ENCODE results near the gene PCSK5. TPM values are rescaled to one million over a fixed set of nuclear protein-coding genes. Genes with fewer than 3 reads are reported as not detected.

Gene PCSK5
- polyA plus RNA-seq, 1 donor from 2014 or later = 1.7 TPM

DNA sequence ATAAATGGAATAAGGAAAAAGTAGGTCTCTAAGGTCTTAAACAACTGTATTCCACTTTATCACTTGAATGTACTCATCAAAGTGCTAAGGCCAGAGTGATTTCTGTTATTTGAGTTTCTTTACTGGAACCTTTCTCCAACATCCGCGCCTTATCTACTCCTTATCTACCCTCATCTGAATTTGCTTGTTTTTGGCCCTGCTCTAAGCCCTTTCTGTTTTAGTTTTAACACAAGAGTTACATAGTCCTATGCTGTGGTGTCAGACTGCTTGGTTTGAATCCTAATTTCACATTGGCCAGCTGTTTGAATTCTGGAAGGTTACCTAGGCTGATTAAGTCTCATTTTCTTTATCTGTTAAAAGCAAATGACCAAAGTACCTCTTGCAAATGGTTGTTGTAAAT is 128.3 kb downstream of the PCSK5 start:
- Histone ChIP-seq H2AFZ (ENCODE audit: low read depth, low read length) (no peak overlapping the region), H3K27me3 (ENCODE audit: insufficient read depth, low read depth, low read length) (no peaks in the 10 kb centered on the region), H3K36me3 (ENCODE audit: insufficient read depth, low read length) (no peaks in the 10 kb centered on the region), H3K4me3 (ENCODE audit: low read length) (no peak overlapping the region), H3K9me2 (ENCODE audit: insufficient read depth, low read length) (no peaks in the 10 kb centered on the region), H3K79me2 (replicated peaks; ENCODE audit: insufficient read depth, low read length) (no peaks in the 10 kb centered on the region), H3K9me3 (ENCODE audit: low read length) (no peaks in the 10 kb centered on the region), H3F3A (ENCODE audit: insufficient read depth, low read length, poor library complexity, severe bottlenecking) (no peaks in the 10 kb centered on the region), H3K9ac (ENCODE audit: low read length) (no peak overlapping the region), H3K4me2 (ENCODE audit: low read length) (no peak overlapping the region), H3K27ac (ENCODE audit: low read length) (no peak overlapping the region), H4K20me1 (ENCODE audit: insufficient read depth) (no peaks in the 10 kb centered on the region)
- TF ChIP-seq RAD21 (conservative IDR thresholded peaks at IDR 0.05) = no peak
- TF ChIP-seq SMC3 (conservative IDR thresholded peaks at IDR 0.05; ENCODE audit: poor library complexity) = no peak
- no peak for TF ChIP-seq TAF1 (IDR thresholded peaks at IDR 0.05; ENCODE audit: low read depth)
- no peak for TF ChIP-seq POLR2AphosphoS5 (IDR thresholded peaks at IDR 0.05)
- no peak for TF ChIP-seq EZH2 (IDR thresholded peaks at IDR 0.05; ENCODE audit: borderline replicate concordance, insufficient read depth, low read length, poor library complexity, severe bottlenecking)
- no peak for TF ChIP-seq CTCF (IDR thresholded peaks at IDR 0.05; ENCODE audit: poor library complexity, severe bottlenecking)
- TF ChIP-seq EP300 (conservative IDR thresholded peaks at IDR 0.05; ENCODE audit: poor library complexity, severe bottlenecking) = no peak
- no peak for TF ChIP-seq REST (IDR thresholded peaks at IDR 0.05; ENCODE audit: borderline replicate concordance)
- no peak for TF ChIP-seq MXI1 (conservative IDR thresholded peaks at IDR 0.05; ENCODE audit: poor library complexity, severe bottlenecking)

DNA sequence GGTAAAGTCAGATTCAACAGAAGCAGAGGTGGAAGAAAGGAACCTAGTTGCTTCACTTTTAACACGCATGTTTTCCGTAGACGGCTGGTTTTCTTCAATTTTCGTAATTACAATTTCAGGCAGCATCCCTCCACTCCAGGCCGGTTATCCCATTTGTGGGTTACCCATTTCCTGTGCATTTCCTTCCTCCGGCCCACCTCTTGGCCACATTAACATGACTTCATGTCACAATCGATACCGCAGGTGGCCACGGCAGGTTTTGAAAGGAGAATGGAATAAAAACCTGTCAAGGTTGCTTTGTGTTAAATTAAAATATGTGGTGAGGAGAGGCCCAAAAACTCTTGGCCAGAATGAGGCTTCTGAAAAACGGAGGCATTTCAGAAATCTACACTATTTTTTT is 130.2 kb downstream of the PCSK5 start:
- no peak overlapping the region for H2AFZ ChIP-seq (ENCODE audit: low read depth, low read length)
- H3K27ac ChIP-seq (ENCODE audit: low read length) = no peak overlapping the region
- H3K36me3 ChIP-seq (ENCODE audit: insufficient read depth, low read length) = no peaks in the 10 kb centered on the region
- H3K9me3 ChIP-seq (ENCODE audit: low read length) = no peaks in the 10 kb centered on the region
- H3K4me3 ChIP-seq (ENCODE audit: low read length) = no peak overlapping the region
- H3K4me2 ChIP-seq (ENCODE audit: low read length) = no peak overlapping the region
- no peaks in the 10 kb centered on the region for H3F3A ChIP-seq (ENCODE audit: insufficient read depth, low read length, poor library complexity, severe bottlenecking)
- H3K9me2 ChIP-seq (ENCODE audit: insufficient read depth, low read length) = no peaks in the 10 kb centered on the region
- no peak overlapping the region for H3K9ac ChIP-seq (ENCODE audit: low read length)
- TF ChIP-seq REST (IDR thresholded peaks at IDR 0.05; ENCODE audit: borderline replicate concordance) (no peak), POLR2AphosphoS5 (IDR thresholded peaks at IDR 0.05) (no peak), RAD21 (conservative IDR thresholded peaks at IDR 0.05) (no peak), SMC3 (conservative IDR thresholded peaks at IDR 0.05; ENCODE audit: poor library complexity) (no peak), TAF1 (IDR thresholded peaks at IDR 0.05; ENCODE audit: low read depth) (no peak), MXI1 (conservative IDR thresholded peaks at IDR 0.05; ENCODE audit: poor library complexity, severe bottlenecking) (no peak), EP300 (conservative IDR thresholded peaks at IDR 0.05; ENCODE audit: poor library complexity, severe bottlenecking) (no peak), EZH2 (IDR thresholded peaks at IDR 0.05; ENCODE audit: borderline replicate concordance, insufficient read depth, low read length, poor library complexity, severe bottlenecking) (no peak), CTCF (IDR thresholded peaks at IDR 0.05; ENCODE audit: poor library complexity, severe bottlenecking) (no peak)
- H3K27me3 ChIP-seq (ENCODE audit: insufficient read depth, low read depth, low read length) = no peaks in the 10 kb centered on the region
- no peaks in the 10 kb centered on the region for H3K79me2 ChIP-seq (replicated peaks; ENCODE audit: insufficient read depth, low read length)
- H4K20me1 ChIP-seq (ENCODE audit: insufficient read depth) = no peaks in the 10 kb centered on the region

Measured in neural cell (in vitro differentiated cells).